ENCODE data around the gene WDR33. TPM values are rescaled to one million over a fixed set of nuclear protein-coding genes. Genes with fewer than 3 reads are reported as not detected.

WDR33 gene
- total and polyA plus RNA-seq, 2 donors from 2014 or later = 19.8 to 60.2 TPM

- Histone ChIP-seq H3K27me3 (ENCODE audit: control insufficient read depth, insufficient read depth, low read length) (no peaks in the 10 kb centered on the region), H3K36me3 (ENCODE audit: control insufficient read depth in 2 of 3, insufficient read depth in 3 of 3, low read length in 3 of 3) (peaks cover under 1 to 10% (median 9%) of the 10 kb centered on the region in 3 donors), H3K9me3 (ENCODE audit: control insufficient read depth in 2 of 3, insufficient read depth in 1 of 3, low read length in 3 of 3) (no peaks in the 10 kb centered on the region), H3K27ac (ENCODE audit: low read depth in 2 of 2, low read length in 2 of 2) (no peak overlapping the region), H3K4me1 (ENCODE audit: control insufficient read depth in 2 of 3, insufficient read depth in 2 of 3, low read depth in 1 of 3, low read length in 3 of 3) (peaks cover 0 to 14% (median 14%) of the 10 kb centered on the region in 3 donors), H3K4me3 (ENCODE audit: low read length in 3 of 3) (peak overlapping the region in 1 of 3 donors; percentile 96), H3K9ac (ENCODE audit: low read length in 3 of 3) (no peak overlapping the region)
- DNase-seq = no peak
- TF ChIP-seq CTCF (IDR thresholded peaks at IDR 0.05; ENCODE audit: borderline replicate concordance, extremely low read depth, insufficient read depth) = no peak
- intact Hi-C loops (cut with DNase I) = no loop called here
- FAIRE-seq = no peak
Observed at GRCh38 chr2:127703282-127703681, 107.7 kb downstream of the WDR33 start.

GRCh38 chr2:127702395-127703009 is 108.5 kb downstream of the WDR33 start:
- DNase-seq = no peak
- H3K9ac ChIP-seq (ENCODE audit: low read length in 3 of 3) = peak overlapping the region; percentile 45 to 86 (median 50)
- intact Hi-C loops (cut with DNase I) = no loop called here
- peak overlapping the region; percentile 58 to 96 (median 65) for H3K4me3 ChIP-seq (ENCODE audit: low read length in 3 of 3)
- peaks cover 0 to 6% (median 2%) of the 10 kb centered on the region in 3 donors for H3K36me3 ChIP-seq (ENCODE audit: control insufficient read depth in 2 of 3, insufficient read depth in 3 of 3, low read length in 3 of 3)
- no peak for TF ChIP-seq CTCF (IDR thresholded peaks at IDR 0.05; ENCODE audit: borderline replicate concordance, extremely low read depth, insufficient read depth)
- peak overlapping the region; percentile 94 to 97 for H3K27ac ChIP-seq (ENCODE audit: low read depth in 2 of 2, low read length in 2 of 2)
- FAIRE-seq = no peak
- no peaks in the 10 kb centered on the region for H3K9me3 ChIP-seq (ENCODE audit: control insufficient read depth in 2 of 3, insufficient read depth in 1 of 3, low read length in 3 of 3)
- H3K4me1 ChIP-seq (ENCODE audit: control insufficient read depth in 2 of 3, insufficient read depth in 2 of 3, low read depth in 1 of 3, low read length in 3 of 3) = peaks cover 0 to 14% (median 14%) of the 10 kb centered on the region in 3 donors
- H3K27me3 ChIP-seq (ENCODE audit: control insufficient read depth, insufficient read depth, low read length) = no peaks in the 10 kb centered on the region

GRCh38 chr2:127701651-127702394 is 109.1 kb downstream of the WDR33 start:
- Histone ChIP-seq H3K4me3 (ENCODE audit: low read length in 3 of 3) (peak overlapping the region; percentile 65 to 96 (median 85)), H3K36me3 (ENCODE audit: control insufficient read depth in 2 of 3, insufficient read depth in 3 of 3, low read length in 3 of 3) (peaks cover 0 to 2% (median 0%) of the 10 kb centered on the region in 3 donors), H3K9ac (ENCODE audit: low read length in 3 of 3) (peak overlapping the region; percentile 45 to 86 (median 50)), H3K9me3 (ENCODE audit: control insufficient read depth in 2 of 3, insufficient read depth in 1 of 3, low read length in 3 of 3) (no peaks in the 10 kb centered on the region), H3K4me1 (ENCODE audit: control insufficient read depth in 2 of 3, insufficient read depth in 2 of 3, low read depth in 1 of 3, low read length in 3 of 3) (peaks cover 0 to 14% (median 14%) of the 10 kb centered on the region in 3 donors), H3K27ac (ENCODE audit: low read depth in 2 of 2, low read length in 2 of 2) (peak overlapping the region; percentile 94 to 97), H3K27me3 (ENCODE audit: control insufficient read depth, insufficient read depth, low read length) (no peaks in the 10 kb centered on the region)
- FAIRE-seq = no peak
- intact Hi-C loops (cut with DNase I) = no loop called here
- TF ChIP-seq CTCF (IDR thresholded peaks at IDR 0.05; ENCODE audit: borderline replicate concordance, extremely low read depth, insufficient read depth) = no peak
- peak; percentile 83 to 94 (median 88) for DNase-seq
